HPDE6-E6E7 (cell line): Measurements from ENCODE around the gene NCOA5.

Experiments
- DNase-seq: peaks from one replicate; pipeline ENCODE4 v3.0.0; 2011; ENCODE audit warnings: missing footprints; ENCODE audit errors: extremely low spot score

Gene NCOA5

DNA sequence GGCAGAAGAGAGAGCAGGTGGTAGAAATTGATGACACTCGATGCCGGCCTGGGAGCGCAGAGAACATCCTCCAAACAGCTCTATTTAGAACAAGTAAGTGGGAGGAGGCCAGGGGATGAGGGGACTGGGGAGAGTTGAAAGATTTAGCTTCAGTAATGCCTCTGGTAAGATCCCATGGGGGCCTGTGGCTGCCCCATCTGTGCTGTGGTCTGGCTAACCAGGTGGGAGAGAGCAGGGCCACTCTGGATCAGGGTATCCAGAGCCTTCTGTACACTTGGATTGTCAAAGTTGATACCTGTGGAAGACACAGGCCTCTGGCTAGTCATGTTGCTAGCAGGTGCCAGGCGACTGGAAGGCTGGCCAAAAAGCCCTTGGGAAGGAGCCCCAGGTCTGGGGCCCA is 27.6 kb downstream of the NCOA5 start:
- no peak for DNase-seq

GRCh38 chr20:46060975-46061374 is 28.8 kb downstream of the NCOA5 start:
- DNase-seq, result no peak

GRCh38 chr20:46060301-46060881 is 29.4 kb downstream of the NCOA5 start:
- no peak for DNase-seq

DNA sequence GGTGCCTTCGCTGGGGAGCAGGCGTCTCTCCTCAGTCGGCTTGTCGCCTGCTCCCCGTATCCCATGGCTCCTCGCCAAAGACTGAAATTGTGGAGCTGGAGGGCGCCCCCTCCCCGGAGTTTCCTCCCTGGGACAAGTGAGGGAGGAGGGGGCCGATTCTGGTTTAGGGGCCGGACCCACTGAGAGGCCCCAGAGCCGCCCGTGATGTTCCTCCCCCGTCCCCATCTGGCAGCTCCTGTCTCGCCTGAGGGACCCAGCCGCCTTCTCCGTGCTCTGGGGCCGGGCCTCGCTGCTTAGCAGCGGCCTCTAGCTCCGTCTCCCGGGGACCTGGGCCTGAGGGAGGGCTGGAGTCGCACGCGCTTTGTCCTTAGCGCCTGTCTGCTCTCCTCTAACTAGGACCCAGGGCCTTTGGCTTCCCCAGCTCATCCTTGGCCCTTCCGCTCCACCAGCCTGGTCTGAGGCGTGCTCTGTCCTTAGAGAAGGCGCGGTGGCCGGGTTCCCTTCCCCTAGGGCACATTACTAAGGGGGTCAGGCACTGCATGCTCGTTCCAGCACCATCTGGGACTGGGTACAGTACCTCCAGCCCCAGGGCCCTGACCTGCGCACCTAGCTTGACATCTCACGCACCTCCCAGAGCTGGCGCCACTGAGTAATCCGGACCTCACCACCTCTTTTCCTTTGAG is 31.0 kb downstream of the NCOA5 start:
- no peak for DNase-seq

DNA sequence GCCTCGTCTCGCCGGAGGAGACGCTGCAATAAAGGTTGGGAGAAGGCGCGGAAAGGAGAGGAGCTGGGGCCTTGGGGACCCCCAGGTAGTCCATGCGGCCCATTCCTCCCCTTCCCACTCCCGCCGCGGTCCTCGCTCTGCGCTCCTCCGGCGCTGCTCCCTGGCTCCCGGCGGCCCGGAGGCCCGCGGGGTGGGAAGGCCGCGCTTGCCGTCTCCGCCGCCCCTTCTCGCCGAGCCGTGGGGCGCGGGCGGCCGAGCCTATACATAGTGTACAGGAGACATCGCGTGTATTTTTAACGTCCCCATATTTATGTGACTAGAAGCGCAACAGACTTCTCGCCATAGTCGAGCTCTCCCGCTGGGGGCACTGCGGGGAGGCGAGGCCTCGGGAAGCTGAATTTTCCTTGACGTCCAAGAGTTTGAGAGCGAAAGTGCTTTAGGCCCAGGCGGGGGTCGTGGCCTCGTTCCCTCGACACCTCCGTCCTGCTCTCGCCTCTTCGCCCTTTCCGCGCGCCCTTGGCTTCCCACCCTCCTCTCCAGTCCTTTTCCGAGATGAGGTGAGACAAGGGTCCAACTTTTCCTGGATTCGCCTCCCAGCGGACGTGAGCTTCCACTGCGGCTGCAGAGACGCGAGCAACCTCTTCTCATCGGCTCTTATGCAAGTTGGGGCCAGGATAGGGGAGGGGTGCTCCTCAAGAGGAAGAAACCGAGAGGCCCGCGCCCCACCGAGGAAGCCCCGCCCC is 31.7 kb downstream of the NCOA5 start:
- no peak for DNase-seq

DNA sequence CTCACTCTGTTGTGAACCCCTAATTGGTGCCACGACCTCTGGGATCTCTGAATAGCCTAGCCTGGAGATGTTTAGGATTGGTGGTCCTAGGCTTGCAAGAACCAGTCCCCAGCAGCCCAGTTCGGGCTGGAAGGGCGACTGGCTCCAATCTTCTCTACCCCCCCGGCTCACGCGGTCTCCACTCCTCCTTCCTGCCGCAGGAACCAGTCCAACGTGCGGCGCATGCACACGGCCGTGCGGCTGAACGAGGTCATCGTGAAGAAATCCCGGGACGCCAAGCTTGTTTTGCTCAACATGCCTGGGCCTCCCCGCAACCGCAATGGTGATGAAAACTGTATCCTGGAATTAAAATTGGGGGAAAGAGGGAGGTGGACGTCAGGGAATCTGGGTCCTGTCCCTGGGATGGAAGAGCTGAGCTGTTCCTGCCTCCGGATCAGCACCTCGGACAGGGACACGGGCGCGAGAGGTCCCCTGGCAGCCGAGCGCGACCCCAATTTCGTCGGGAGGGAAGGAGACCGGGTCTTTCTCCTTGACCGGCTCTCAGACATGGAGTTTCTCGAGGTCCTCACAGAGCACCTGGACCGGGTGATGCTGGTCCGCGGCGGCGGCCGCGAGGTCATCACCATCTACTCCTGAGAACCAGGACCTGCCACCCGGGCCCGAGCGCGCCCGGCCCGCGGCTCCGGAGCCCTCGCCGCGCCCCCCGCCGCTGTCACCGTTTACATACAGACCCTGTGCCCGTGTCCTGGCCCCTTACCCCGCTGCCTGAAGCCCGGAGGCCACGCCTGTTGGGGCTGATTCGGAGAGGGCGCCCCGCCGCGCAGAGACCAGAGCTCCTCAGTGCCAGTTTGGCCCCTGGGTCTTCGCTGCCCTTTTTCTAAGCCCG is 32.5 kb downstream of the NCOA5 start:
- no peak for DNase-seq

DNA sequence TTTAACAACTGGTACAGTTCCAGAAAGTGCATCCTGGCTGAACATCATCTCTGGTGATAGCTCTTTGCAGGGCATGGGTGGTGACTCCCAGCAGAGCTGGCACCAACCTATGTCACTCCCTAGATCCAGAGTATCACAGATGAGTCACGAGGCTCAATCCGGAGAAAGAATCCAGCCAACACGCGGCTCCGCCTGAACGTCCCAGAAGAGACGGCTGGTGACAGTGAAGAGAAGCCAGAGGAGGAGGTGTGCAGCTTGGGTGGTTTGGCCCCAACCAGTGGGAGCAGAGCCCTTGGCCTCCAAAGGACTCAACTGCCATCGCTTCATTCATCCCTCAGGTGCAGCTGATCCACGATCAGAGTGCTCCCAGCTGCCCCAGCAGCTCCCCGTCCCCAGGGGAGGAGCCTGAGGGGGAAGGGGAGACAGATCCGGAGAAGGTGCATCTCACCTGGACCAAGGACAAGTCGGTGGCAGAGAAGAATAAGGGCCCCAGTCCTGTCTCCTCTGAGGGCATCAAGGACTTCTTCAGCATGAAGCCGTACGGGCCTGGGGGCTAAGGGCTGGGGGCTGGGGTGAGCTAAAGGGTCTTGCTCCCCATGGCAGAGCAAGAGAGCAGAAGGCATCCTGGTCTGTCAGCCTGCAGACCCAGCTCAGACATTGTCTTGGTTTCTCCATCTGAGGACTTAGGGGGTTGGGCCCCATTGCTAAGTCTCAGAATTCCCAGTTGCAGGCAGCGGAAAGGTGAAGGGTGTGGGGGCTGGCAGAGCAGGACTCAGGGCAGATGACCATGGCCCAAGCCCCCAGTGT is 33.5 kb downstream of the NCOA5 start:
- no peak for DNase-seq

DNA sequence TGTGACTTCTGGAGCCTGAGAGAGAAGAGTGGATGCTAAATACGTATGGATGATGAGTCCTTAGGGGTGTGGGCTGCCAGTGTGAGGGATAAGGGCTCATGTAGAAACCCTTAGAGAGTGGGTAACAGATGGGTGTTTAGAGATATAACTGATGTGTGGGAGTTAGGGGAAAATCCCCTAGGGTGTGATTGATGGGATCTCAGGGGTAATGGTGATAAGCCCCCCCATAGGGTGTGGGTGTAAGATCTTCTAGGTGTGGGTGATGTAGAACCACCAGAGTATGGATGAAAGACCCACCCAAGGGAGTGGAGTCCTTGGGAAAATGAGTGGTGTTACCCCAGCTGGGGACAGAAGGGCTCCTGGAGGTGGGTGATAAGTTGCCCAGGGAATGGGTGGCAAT is 34.5 kb downstream of the NCOA5 start:
- DNase-seq, result no peak

- DNase-seq, result no peak
These were observed 35.2 kb downstream of the NCOA5 start for GRCh38 chr20:46054606-46055005.

GRCh38 chr20:46053416-46053815 is 36.3 kb downstream of the NCOA5 start:
- DNase-seq, result no peak

DNA sequence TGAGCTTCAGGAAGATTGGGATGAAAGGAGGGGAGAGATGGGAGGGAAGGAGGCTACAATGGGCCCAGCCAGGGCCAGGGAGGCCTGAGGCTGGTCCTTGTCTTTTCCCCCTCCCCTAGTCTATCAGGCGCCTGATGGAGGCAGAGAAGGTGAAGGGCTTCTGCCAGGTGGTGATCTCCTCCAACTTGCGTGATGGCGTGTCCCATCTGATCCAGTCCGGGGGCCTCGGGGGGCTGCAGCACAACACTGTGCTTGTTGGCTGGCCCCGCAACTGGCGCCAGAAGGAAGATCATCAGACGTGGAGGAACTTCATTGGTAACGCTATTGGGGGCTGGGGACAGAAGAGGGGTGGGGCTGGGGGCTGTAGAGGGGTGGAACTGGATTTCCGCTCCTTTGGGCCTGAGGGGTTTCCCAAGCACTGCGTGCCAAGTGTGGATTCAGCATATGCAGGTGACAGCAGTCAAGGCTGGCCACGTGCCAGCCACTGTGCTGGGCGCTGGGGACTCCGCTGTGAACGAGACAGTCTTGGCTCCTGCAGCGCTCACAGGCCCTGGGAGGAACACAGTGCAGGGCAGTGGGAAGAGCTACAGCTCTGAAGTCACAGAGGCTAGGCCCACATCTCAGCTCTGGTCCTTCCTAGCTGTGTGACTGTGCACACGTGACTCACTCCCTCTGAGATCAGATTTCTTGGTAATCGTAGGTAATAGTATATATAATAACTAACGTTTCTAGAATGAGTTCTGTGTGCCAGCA is 38.0 kb downstream of the NCOA5 start:
- no peak for DNase-seq

- DNase-seq, result no peak
These were observed 38.9 kb downstream of the NCOA5 start for GRCh38 chr20:46050885-46051284.

- no peak for DNase-seq
These were observed 39.3 kb downstream of the NCOA5 start for GRCh38 chr20:46050444-46050843.

DNA sequence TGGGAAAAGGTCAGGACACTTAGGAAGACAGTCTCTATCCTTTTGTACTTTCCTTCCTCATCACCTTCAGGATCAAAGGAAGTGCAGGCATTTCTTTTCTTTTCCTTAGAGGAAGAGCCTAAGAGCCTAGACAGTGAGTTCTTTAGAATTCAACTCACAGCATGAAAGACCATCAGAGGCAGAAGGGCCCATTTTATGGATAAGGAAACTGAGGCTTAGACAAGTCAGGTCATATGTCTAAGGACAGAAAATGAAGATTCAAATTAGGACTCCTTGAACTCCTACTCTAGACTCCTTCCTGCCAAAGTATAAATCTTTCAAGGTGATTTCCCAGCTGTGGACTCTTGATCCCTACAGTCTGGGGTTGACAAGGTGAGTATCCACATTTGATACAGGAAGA is 39.9 kb downstream of the NCOA5 start:
- no peak for DNase-seq

- no peak for DNase-seq
These were observed 40.6 kb downstream of the NCOA5 start for GRCh38 chr20:46049190-46049589.

GRCh38 chr20:46047821-46048220 is 41.9 kb downstream of the NCOA5 start:
- DNase-seq, result no peak

- DNase-seq, result no peak
These were observed 43.0 kb downstream of the NCOA5 start for GRCh38 chr20:46046588-46047310.

- no peak for DNase-seq
These were observed 44.9 kb downstream of the NCOA5 start for GRCh38 chr20:46044896-46045295.

DNA sequence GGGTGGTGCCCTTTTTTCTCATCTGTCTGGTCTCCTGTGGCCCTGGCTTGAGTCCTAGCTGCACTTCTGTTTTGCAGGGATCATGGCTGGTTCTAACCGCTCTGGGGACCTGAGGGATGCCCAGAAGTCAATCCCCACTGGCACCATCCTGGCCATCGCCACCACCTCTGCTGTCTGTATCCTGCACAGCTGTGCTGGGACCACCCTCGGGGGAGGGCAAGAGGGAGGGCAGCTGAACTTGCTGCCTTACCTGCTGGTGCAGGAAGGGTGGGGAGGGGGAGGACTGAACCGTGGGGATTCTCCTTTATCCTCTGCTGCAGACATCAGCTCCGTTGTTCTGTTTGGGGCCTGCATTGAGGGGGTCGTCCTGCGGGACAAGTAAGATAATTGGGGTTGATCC is 46.2 kb downstream of the NCOA5 start:
- no peak for DNase-seq
